ENCODE measurements around the gene TSPAN1. TPM values are rescaled to one million over a fixed set of nuclear protein-coding genes. Genes with fewer than 3 reads are reported as not detected.
A peak's percentile ranks its signal among the peaks of the same experiment; 100 is the strongest.

The TSPAN1 gene
- total and polyA plus RNA-seq, 4 donors = 2.3 to 26.5 (median 3.5) TPM

GRCh38 chr1:46181343-46182260 is 6.7 kb downstream of the TSPAN1 start:
- intact Hi-C loops (cut with DNase I) = loop anchor here (2.0 to 5.0 kb wide), 3 partner anchors 17 to 44 kb away; partner anchors contain the start of gene POMGNT1 (in 1 of the 2)
- ATAC-seq (ENCODE audit: low FRiP score) = no peak
- no peaks in the 10 kb centered on the region for H3K36me3 ChIP-seq (ENCODE audit: control insufficient read depth in 1 of 2, insufficient read depth in 2 of 2, low read length in 1 of 2)
- no peaks in the 10 kb centered on the region for H3K27me3 ChIP-seq (ENCODE audit: control insufficient read depth in 1 of 2, insufficient read depth in 2 of 2, low read length in 1 of 2)
- peak in 1 of 2 donors; percentile 45 for DNase-seq
- 71 to 73% methylated on average over 10 of the region's 10 CpGs for WGBS, 2 donors
- no peak overlapping the region for H3K27ac ChIP-seq (ENCODE audit: low read depth in 1 of 2, low read length in 2 of 2)
- H3K4me1 ChIP-seq (ENCODE audit: control insufficient read depth in 1 of 2, insufficient read depth in 2 of 2, low read length in 2 of 2) = no peaks in the 10 kb centered on the region
- no peaks in the 10 kb centered on the region for H3K9me3 ChIP-seq (ENCODE audit: control insufficient read depth, low read length)
- H3K4me3 ChIP-seq (ENCODE audit: low read length in 2 of 2) = no peak overlapping the region

GRCh38 chr1:46183079-46183847 is 8.4 kb downstream of the TSPAN1 start:
- ATAC-seq (ENCODE audit: low FRiP score) = peak; percentile 70
- H3K9me3 ChIP-seq (ENCODE audit: control insufficient read depth, low read length) = no peaks in the 10 kb centered on the region
- DNase-seq = peak; percentile 92
- H3K27ac ChIP-seq (ENCODE audit: low read depth in 1 of 2, low read length in 2 of 2) = peak overlapping the region; percentile 72 to 97
- peaks cover 0 to 5% of the 10 kb centered on the region in 2 donors for H3K36me3 ChIP-seq (ENCODE audit: control insufficient read depth in 1 of 2, insufficient read depth in 2 of 2, low read length in 1 of 2)
- no peak overlapping the region for H3K4me3 ChIP-seq (ENCODE audit: low read length in 2 of 2)
- intact Hi-C loops (cut with DNase I) = loop anchor here (2.0 to 5.0 kb wide), 3 partner anchors 16 to 46 kb away; partner anchors contain the start of gene POMGNT1 (in 1 of the 2)
- 24 to 25% methylated on average over 8 of the region's 8 CpGs for WGBS, 2 donors
- no peaks in the 10 kb centered on the region for H3K27me3 ChIP-seq (ENCODE audit: control insufficient read depth in 1 of 2, insufficient read depth in 2 of 2, low read length in 1 of 2)
- no peaks in the 10 kb centered on the region for H3K4me1 ChIP-seq (ENCODE audit: control insufficient read depth in 1 of 2, insufficient read depth in 2 of 2, low read length in 2 of 2)

GRCh38 chr1:46183926-46184557 is 9.2 kb downstream of the TSPAN1 start:
- H3K36me3 ChIP-seq (ENCODE audit: control insufficient read depth in 1 of 2, insufficient read depth in 2 of 2, low read length in 1 of 2) = peaks cover 0 to 5% of the 10 kb centered on the region in 2 donors
- H3K4me3 ChIP-seq (ENCODE audit: low read length in 2 of 2) = no peak overlapping the region
- ATAC-seq (ENCODE audit: low FRiP score) (no peak), DNase-seq (peak; percentile 59 to 64)
- intact Hi-C loops (cut with DNase I) = loop anchor here (2.0 to 5.0 kb wide), 3 partner anchors 15 to 47 kb away; partner anchors contain the start of gene POMGNT1 (in 1 of the 2)
- H3K27me3 ChIP-seq (ENCODE audit: control insufficient read depth in 1 of 2, insufficient read depth in 2 of 2, low read length in 1 of 2) = no peaks in the 10 kb centered on the region
- H3K9me3 ChIP-seq (ENCODE audit: control insufficient read depth, low read length) = no peaks in the 10 kb centered on the region
- H3K27ac ChIP-seq (ENCODE audit: low read depth in 1 of 2, low read length in 2 of 2) = peak overlapping the region; percentile 72 to 97
- H3K4me1 ChIP-seq (ENCODE audit: control insufficient read depth in 1 of 2, insufficient read depth in 2 of 2, low read length in 2 of 2) = no peaks in the 10 kb centered on the region
- 79 to 81% methylated on average over 12 of the region's 12 CpGs for WGBS, 2 donors

- 56 to 65% methylated on average over 7 of the region's 7 CpGs for WGBS, 2 donors
- intact Hi-C loops (cut with DNase I) = loop anchor here in 1 of 2 donors (5.0 kb wide), 1 partner anchor 48 kb away; no protein-coding TSS in a partner anchor
These were observed 10.2 kb downstream of the TSPAN1 start for GRCh38 chr1:46184920-46185658.

GRCh38 chr1:46186076-46186475 is 11.2 kb downstream of the TSPAN1 start:
- DNase-seq (no peak), ATAC-seq (ENCODE audit: low FRiP score) (no peak)
- Histone ChIP-seq H3K27me3 (ENCODE audit: control insufficient read depth in 1 of 2, insufficient read depth in 2 of 2, low read length in 1 of 2) (no peaks in the 10 kb centered on the region), H3K27ac (ENCODE audit: low read depth in 1 of 2, low read length in 2 of 2) (no peak overlapping the region), H3K4me1 (ENCODE audit: control insufficient read depth in 1 of 2, insufficient read depth in 2 of 2, low read length in 2 of 2) (no peaks in the 10 kb centered on the region), H3K36me3 (ENCODE audit: control insufficient read depth in 1 of 2, insufficient read depth in 2 of 2, low read length in 1 of 2) (peaks cover 0 to 5% of the 10 kb centered on the region in 2 donors), H3K9me3 (ENCODE audit: control insufficient read depth, low read length) (no peaks in the 10 kb centered on the region), H3K4me3 (ENCODE audit: low read length in 2 of 2) (no peak overlapping the region)
- WGBS, 2 donors = 64 to 86% methylated on average over 2 of the region's 2 CpGs
- intact Hi-C loops (cut with DNase I) = no loop called here

More at GRCh38 chr1:46184920-46185658, 10.2 kb downstream of the TSPAN1 start:
- Histone ChIP-seq H3K36me3 (ENCODE audit: control insufficient read depth in 1 of 2, insufficient read depth in 2 of 2, low read length in 1 of 2) (peaks cover 0 to 5% of the 10 kb centered on the region in 2 donors), H3K9me3 (ENCODE audit: control insufficient read depth, low read length) (no peaks in the 10 kb centered on the region), H3K27ac (ENCODE audit: low read depth in 1 of 2, low read length in 2 of 2) (no peak overlapping the region), H3K4me1 (ENCODE audit: control insufficient read depth in 1 of 2, insufficient read depth in 2 of 2, low read length in 2 of 2) (no peaks in the 10 kb centered on the region), H3K4me3 (ENCODE audit: low read length in 2 of 2) (no peak overlapping the region), H3K27me3 (ENCODE audit: control insufficient read depth in 1 of 2, insufficient read depth in 2 of 2, low read length in 1 of 2) (no peaks in the 10 kb centered on the region)
- DNase-seq (peak in 1 of 2 donors; percentile 59), ATAC-seq (ENCODE audit: low FRiP score) (no peak)

- Histone ChIP-seq H3K9me3 (ENCODE audit: control insufficient read depth, low read length) (no peaks in the 10 kb centered on the region), H3K4me3 (ENCODE audit: low read length in 2 of 2) (no peak overlapping the region), H3K4me1 (ENCODE audit: control insufficient read depth in 1 of 2, insufficient read depth in 2 of 2, low read length in 2 of 2) (no peaks in the 10 kb centered on the region), H3K27me3 (ENCODE audit: control insufficient read depth in 1 of 2, insufficient read depth in 2 of 2, low read length in 1 of 2) (no peaks in the 10 kb centered on the region), H3K27ac (ENCODE audit: low read depth in 1 of 2, low read length in 2 of 2) (no peak overlapping the region), H3K36me3 (ENCODE audit: control insufficient read depth in 1 of 2, insufficient read depth in 2 of 2, low read length in 1 of 2) (peaks cover 2 to 5% of the 10 kb centered on the region in 2 donors)
- 79 to 85% methylated on average over 8 of the region's 8 CpGs for WGBS, 2 donors
- peak in 1 of 2 donors; percentile 49 for DNase-seq
- no peak for ATAC-seq (ENCODE audit: low FRiP score)
- intact Hi-C loops (cut with DNase I) = no loop called here
These were observed 12.4 kb downstream of the TSPAN1 start for GRCh38 chr1:46187106-46187869.

GRCh38 chr1:46188295-46189030 is 13.6 kb downstream of the TSPAN1 start:
- intact Hi-C loops (cut with DNase I) = no loop called here

More at GRCh38 chr1:46188295-46189030, 13.6 kb downstream of the TSPAN1 start:
- peaks cover 5% of the 10 kb centered on the region in 2 donors for H3K36me3 ChIP-seq (ENCODE audit: control insufficient read depth in 1 of 2, insufficient read depth in 2 of 2, low read length in 1 of 2)
- WGBS, 2 donors = 58 to 62% methylated on average over 6 of the region's 6 CpGs
- DNase-seq (peak in 1 of 2 donors; percentile 70), ATAC-seq (ENCODE audit: low FRiP score) (no peak)
- H3K27me3 ChIP-seq (ENCODE audit: control insufficient read depth in 1 of 2, insufficient read depth in 2 of 2, low read length in 1 of 2) = no peaks in the 10 kb centered on the region
- H3K27ac ChIP-seq (ENCODE audit: low read depth in 1 of 2, low read length in 2 of 2) = no peak overlapping the region
- H3K9me3 ChIP-seq (ENCODE audit: control insufficient read depth, low read length) = no peaks in the 10 kb centered on the region
- no peak overlapping the region for H3K4me3 ChIP-seq (ENCODE audit: low read length in 2 of 2)
- H3K4me1 ChIP-seq (ENCODE audit: control insufficient read depth in 1 of 2, insufficient read depth in 2 of 2, low read length in 2 of 2) = no peaks in the 10 kb centered on the region

Measured in aorta (tissue), 5 donors.